ENCODE data around the gene NFKBIB.

Gene NFKBIB

DNA sequence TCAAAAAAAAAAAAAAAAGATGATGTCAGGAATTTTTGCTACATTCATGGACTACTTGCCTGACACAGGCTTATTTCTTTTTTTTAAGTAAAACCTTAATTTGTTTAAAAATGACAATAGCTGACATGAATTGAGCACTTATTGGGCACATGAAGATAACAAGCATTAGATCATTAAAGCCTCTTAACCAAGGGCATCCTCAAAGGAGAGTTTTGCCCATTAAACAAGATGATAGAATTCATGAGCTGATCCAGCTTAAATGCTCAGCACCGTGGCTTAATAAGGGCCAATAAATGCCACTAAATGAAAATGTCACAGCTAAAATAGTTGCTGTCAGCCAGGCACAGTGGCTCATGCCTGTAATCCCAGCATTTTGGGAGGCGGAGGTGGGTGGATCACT lies 56.5 kb downstream of the NFKBIB start:
- DNase-seq: no peak

- DNase-seq: no peak
Measured at GRCh38 chr19:38958301-38958700, 58.5 kb downstream of the NFKBIB start.
